OCI-LY7 (cell line): ENCODE data around the gene SEMA4D.

Source experiments
- EZH2phosphoT487 ChIP-seq: fragments of 200-600 bp; sonication (generic); IDR thresholded peaks from 2 replicates; pipeline ENCODE4 v1.6.1; 2018; ENCODE audit warnings: low read depth, borderline replicate concordance, mild to moderate bottlenecking, mixed run types, antibody characterized with exemption, low read length, moderate library complexity, mixed read lengths
- TF ChIP-seq, protein P1 (sequence below): fragments of 200-600 bp; sonication (generic); conservative IDR thresholded peaks from 2 replicates; pipeline ENCODE4 v1.5.1; 2014; ENCODE audit warnings: mild to moderate bottlenecking, antibody characterized with exemption, low read length, moderate library complexity, mixed read lengths

DNA sequence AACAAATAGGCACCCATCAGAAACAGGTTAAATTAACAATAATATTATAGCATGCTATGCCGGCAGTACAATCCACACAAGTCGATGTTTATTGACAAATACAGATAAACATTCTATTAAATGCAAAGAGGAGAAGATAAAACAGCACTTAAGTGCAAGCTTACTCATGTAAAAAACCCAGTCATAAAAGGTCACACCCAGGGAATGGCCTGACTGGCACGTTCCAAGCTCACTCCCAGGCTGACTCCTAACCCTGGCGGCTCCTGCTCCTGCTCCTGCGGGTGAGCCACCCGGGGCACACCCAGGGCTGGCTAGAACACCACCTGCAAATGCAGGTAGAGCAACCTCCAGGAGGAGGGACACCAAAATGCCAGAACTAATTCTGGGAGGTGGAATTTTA, 66.9 kb downstream of the SEMA4D start:
- TF ChIP-seq, protein P1, sequence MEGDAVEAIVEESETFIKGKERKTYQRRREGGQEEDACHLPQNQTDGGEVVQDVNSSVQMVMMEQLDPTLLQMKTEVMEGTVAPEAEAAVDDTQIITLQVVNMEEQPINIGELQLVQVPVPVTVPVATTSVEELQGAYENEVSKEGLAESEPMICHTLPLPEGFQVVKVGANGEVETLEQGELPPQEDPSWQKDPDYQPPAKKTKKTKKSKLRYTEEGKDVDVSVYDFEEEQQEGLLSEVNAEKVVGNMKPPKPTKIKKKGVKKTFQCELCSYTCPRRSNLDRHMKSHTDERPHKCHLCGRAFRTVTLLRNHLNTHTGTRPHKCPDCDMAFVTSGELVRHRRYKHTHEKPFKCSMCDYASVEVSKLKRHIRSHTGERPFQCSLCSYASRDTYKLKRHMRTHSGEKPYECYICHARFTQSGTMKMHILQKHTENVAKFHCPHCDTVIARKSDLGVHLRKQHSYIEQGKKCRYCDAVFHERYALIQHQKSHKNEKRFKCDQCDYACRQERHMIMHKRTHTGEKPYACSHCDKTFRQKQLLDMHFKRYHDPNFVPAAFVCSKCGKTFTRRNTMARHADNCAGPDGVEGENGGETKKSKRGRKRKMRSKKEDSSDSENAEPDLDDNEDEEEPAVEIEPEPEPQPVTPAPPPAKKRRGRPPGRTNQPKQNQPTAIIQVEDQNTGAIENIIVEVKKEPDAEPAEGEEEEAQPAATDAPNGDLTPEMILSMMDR = no peak
- no peak for TF ChIP-seq EZH2phosphoT487
